Right lobe of liver (tissue), 6 donors: ENCODE results near the gene SLC7A10. TPM values are rescaled to one million over a fixed set of nuclear protein-coding genes. Genes with fewer than 3 reads are reported as not detected.

Experiments used
- ATAC-seq, 4 donors: fragments of 200-7000 bp; cut with Tn5 transposase; one replicate each; pipeline ENCODE4 v1.9.1; 2020; ENCODE audit warnings: mild to moderate bottlenecking in 4 of 4, moderate library complexity in 4 of 4
- DNase-seq, 3 donors: peaks; one replicate each; pipeline ENCODE4 v3.0.0-alpha.2; 2020
- H3K27ac ChIP-seq, 3 donors: fragments of 200-600 bp; one replicate each; pipeline ENCODE4 v1.8.0; 2022
- H3K27me3 ChIP-seq, 2 donors: fragments of 200-600 bp; one replicate each; pipeline ENCODE4 v1.8.0; 2022
- H3K36me3 ChIP-seq, 4 donors: fragments of 200-600 bp; sonication (generic) in 1 of 4; one replicate each; pipeline versions ENCODE4 v1.5.1 to v1.8.0; 2017 to 2022; ENCODE audit warnings: control low read depth in 1 of 4
- H3K4me1 ChIP-seq, 4 donors: fragments of 200-600 bp; sonication (generic) in 1 of 4; one replicate each; pipeline versions ENCODE4 v1.5.1 to v1.8.0; 2017 to 2022; ENCODE audit warnings: control low read depth in 1 of 4
- H3K4me3 ChIP-seq, 3 donors: fragments of 200-600 bp; one replicate each; pipeline ENCODE4 v1.8.0; 2022
- H3K9me3 ChIP-seq, 4 donors: fragments of 200-600 bp; sonication (generic) in 1 of 4; one replicate each; pipeline versions ENCODE4 v1.5.1 to v1.8.0; 2017 to 2022; ENCODE audit warnings: control low read depth in 1 of 4
- POLR2A ChIP-seq: fragments of 450-650 bp; IDR thresholded peaks from one replicate; pipeline ENCODE4 v1.6.1; 2017; ENCODE audit warnings: antibody characterized with exemption, mild to moderate bottlenecking
- WGBS: methylation state at CpG from one replicate; pipeline ENCODE4 v1.1.6; 2018; ENCODE audit warnings: low coverage, low lambda C conversion rate; ENCODE audit not compliant: insufficient coverage; ENCODE audit errors: missing lambda C conversion rate; 5-methylcytosine and 5-hydroxymethylcytosine counted together
- intact Hi-C, 2 donors: fragments of 100-400 bp; cut with DNase I; formaldehyde crosslinking; loops; one replicate each; pipeline versions ENCODE4 v1.11.2 to v1.14.1; 2022
- total RNA-seq, 6 experiments: library from RNA; depleted of rRNA in 2 of 6; stranded (reverse); fragments of >200 nt in 2 of 6; fragmentation: NEBNext Ultra II Directional in 3 of 6; extraction: Animal tissue kit (Norgen Biotek cat#: 25700) in 3 of 6; gene quantifications; one replicate each; pipeline versions ENCODE4 v1.1.0 to v1.2.4, GENCODE V29; 2016 to 2023
- TF ChIP-seq, protein P1 (sequence below), 4 donors: fragments of 200-600 bp in 3 of 4; fragments of 450-650 bp in 1 of 4; IDR thresholded peaks; one replicate each; pipeline versions ENCODE4 v1.5.1 to v1.8.0; 2016 to 2022; ENCODE audit warnings: antibody characterized with exemption in 4 of 4, mild to moderate bottlenecking in 2 of 4
- donor health status: DM: no; HTN: yes; CAD: no.
- donor health status: DM: no; HTN: no; CAD: no.
- donor health status: DM: no; HTN: no; CAD: no.
- donor health status: DM: no; HTN: yes; CAD: no.
- donor health status: DM: no; HTN: yes; CAD: no.

Gene SLC7A10
- total RNA-seq, 6 experiments from 2014 or later: not detected

DNA sequence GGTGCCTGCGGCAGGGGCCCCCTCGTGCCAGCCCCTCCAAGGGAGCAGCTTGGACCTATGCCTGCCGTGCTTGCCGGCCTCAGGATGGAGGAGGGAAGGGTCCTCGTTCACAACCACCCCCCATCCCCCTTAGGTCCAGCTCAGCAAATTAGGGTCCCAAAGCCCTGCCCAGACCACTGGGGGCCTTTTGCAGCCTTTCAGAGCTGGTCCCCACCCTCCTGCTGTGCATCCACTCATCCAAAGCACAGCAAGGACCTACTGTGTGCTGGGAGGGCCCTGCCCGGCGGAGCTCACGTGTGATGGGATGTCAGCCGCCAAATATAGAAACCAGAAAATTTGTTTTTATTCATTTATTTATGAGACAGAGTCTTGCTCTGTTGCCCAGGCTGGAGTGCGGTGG lies 16.5 kb upstream of the SLC7A10 start:
- Histone ChIP-seq H3K4me1 (peaks cover 0 to 25% (median 12%) of the 10 kb centered on the region in 4 donors), H3K4me3 (no peak overlapping the region), H3K36me3 (no peaks in the 10 kb centered on the region), H3K9me3 (peaks cover 0 to 5% (median 2%) of the 10 kb centered on the region in 4 donors), H3K27me3 (no peaks in the 10 kb centered on the region), H3K27ac (no peak overlapping the region)
- WGBS: 90% methylated on average over 2 of the region's 10 CpGs
- TF ChIP-seq, protein P1, sequence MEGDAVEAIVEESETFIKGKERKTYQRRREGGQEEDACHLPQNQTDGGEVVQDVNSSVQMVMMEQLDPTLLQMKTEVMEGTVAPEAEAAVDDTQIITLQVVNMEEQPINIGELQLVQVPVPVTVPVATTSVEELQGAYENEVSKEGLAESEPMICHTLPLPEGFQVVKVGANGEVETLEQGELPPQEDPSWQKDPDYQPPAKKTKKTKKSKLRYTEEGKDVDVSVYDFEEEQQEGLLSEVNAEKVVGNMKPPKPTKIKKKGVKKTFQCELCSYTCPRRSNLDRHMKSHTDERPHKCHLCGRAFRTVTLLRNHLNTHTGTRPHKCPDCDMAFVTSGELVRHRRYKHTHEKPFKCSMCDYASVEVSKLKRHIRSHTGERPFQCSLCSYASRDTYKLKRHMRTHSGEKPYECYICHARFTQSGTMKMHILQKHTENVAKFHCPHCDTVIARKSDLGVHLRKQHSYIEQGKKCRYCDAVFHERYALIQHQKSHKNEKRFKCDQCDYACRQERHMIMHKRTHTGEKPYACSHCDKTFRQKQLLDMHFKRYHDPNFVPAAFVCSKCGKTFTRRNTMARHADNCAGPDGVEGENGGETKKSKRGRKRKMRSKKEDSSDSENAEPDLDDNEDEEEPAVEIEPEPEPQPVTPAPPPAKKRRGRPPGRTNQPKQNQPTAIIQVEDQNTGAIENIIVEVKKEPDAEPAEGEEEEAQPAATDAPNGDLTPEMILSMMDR (IDR thresholded peaks at IDR 0.05): no peak
- TF ChIP-seq POLR2A: no peak
- intact Hi-C loops: loop anchor here in 1 of 2 donors (10.0 kb wide), 1 partner anchor 63 kb away; the partner anchor contains the start of gene CEBPA
- ATAC-seq (no peak), DNase-seq (no peak)

DNA sequence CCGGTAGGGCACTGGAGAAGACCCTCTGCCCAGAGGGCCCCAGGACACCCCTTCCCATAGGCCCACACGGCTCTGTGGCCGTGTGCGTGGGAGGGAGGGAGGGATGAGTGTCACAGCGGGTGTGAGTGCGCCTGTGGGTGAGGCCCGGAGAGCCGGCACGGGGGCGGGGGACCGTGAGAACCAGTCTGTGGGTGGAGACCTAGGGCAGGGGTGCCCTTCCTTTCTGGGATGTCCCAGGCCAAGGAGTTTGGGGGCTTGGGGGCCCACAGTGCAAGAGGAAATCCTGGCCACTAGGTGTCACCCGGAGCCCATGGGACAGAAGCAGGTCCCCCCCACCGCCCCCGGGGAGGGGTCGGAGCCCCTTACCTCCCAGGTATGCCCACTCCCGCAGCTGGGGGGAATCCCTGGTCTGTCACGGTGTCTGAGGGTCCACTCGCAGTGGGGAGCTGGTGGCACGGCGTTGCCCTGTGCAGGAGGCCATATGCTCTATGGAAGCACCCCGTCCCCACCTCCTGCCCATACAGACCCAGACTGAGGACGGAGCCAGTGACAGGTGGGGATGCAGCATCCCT lies 16.0 kb upstream of the SLC7A10 start:
- no peaks in the 10 kb centered on the region for H3K36me3 ChIP-seq
- intact Hi-C loops: loop anchor here in 1 of 2 donors (10.0 kb wide), 1 partner anchor 63 kb away; the partner anchor contains the start of gene CEBPA
- H3K27me3 ChIP-seq: no peaks in the 10 kb centered on the region
- TF ChIP-seq, protein P1 (IDR thresholded peaks at IDR 0.05): peak; percentile 72 to 94 (median 90)
- TF ChIP-seq POLR2A: no peak
- H3K27ac ChIP-seq: peak overlapping the region in 2 of 3 donors; percentile 48 to 62
- peak overlapping the region in 2 of 3 donors; percentile 25 to 46 for H3K4me3 ChIP-seq
- peaks cover 0 to 20% (median 10%) of the 10 kb centered on the region in 4 donors for H3K4me1 ChIP-seq
- peak in 2 of 3 donors; percentile 68 to 71 for DNase-seq
- 5% methylated on average over 7 of the region's 22 CpGs for WGBS
- peak; percentile 63 to 68 (median 64) for ATAC-seq
- H3K9me3 ChIP-seq: peaks cover 0 to 5% (median 2%) of the 10 kb centered on the region in 4 donors

DNA sequence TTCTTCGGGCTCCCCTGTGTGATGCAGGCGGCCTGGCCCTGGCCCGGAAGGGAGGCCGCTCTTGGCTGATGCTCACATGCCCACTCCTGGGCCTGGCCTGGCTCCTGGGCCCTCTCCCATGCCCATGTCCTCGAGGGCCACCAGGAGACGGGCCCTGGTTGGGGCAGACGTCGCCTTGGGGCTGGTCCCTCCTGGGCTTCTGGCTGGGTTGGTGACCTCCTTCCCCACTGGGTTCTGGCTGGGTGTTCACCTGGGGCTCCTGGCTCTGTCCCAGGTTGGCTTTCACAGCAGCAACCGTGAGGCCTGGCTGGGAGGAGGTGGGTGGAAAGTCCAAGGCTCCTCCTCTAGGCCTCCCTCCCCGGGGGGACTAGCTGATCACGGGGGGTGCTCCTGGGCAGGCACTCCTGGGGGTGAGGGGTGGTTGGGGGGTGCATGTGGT lies 15.5 kb upstream of the SLC7A10 start:
- no peaks in the 10 kb centered on the region for H3K36me3 ChIP-seq
- H3K27me3 ChIP-seq: no peaks in the 10 kb centered on the region
- intact Hi-C loops: loop anchor here in 1 of 2 donors (10.0 kb wide), 1 partner anchor 64 kb away; the partner anchor contains the start of gene CEBPA
- peaks cover 0 to 15% (median 7%) of the 10 kb centered on the region in 4 donors for H3K4me1 ChIP-seq
- peak overlapping the region in 2 of 3 donors; percentile 25 to 46 for H3K4me3 ChIP-seq
- ATAC-seq: peak; percentile 81 to 86 (median 82)
- peaks cover 0 to 5% (median 2%) of the 10 kb centered on the region in 4 donors for H3K9me3 ChIP-seq
- peak; percentile 71 to 90 (median 87) for DNase-seq
- H3K27ac ChIP-seq: peak overlapping the region in 2 of 3 donors; percentile 48 to 62
- WGBS: 60% methylated on average over 1 of the region's 11 CpGs
- TF ChIP-seq, protein P1 (IDR thresholded peaks at IDR 0.05): no peak

DNA sequence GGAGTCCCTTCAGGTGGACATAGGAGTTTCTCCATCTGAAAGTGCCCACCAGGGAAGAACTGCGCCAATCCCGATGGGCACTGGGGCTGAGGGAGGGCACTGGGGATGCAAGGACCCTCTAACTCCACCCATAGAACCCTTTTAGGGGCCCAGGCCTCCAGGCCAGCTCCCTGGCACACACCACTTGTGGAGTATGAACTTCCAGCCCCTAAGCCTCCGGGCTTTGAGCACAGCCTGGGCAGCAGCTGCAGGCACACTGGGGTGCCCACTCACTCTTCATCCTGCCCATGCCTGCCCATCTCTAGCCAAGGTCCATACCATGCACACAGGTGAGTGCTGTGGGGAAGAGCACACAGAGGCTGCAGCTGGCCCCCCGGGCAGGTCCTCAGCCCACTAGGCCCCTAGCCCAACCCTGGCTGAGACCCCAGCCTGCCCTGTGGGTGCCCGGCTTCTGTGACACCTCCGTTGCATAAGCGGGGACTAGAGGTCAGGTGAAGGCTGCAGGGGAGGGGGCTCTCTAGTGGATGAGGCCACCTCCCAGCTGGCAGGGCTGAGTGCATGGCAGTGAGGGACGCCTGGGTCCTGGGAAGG lies 14.6 kb upstream of the SLC7A10 start:
- DNase-seq: peak in 1 of 3 donors; percentile 49
- Histone ChIP-seq H3K27me3 (no peaks in the 10 kb centered on the region), H3K4me3 (no peak overlapping the region), H3K9me3 (no peaks in the 10 kb centered on the region), H3K4me1 (peaks cover 0 to 18% (median 6%) of the 10 kb centered on the region in 4 donors), H3K27ac (peak overlapping the region in 2 of 3 donors; percentile 48 to 62), H3K36me3 (no peaks in the 10 kb centered on the region)
- TF ChIP-seq POLR2A: no peak
- TF ChIP-seq, protein P1 (IDR thresholded peaks at IDR 0.05): no peak
- no peak for ATAC-seq
- intact Hi-C loops: loop anchor here in 1 of 2 donors (10.0 kb wide), 1 partner anchor 65 kb away; the partner anchor contains the start of gene CEBPA
- 40% methylated on average over 1 of the region's 8 CpGs for WGBS
